Activated CD4-positive, alpha-beta T cell treated with anti-CD3 and anti-CD28 coated beads for 48 hours (primary cell): Measurements from ENCODE around the gene HIVEP3.

Experiments used
- DNase-seq: peaks from one replicate; pipeline ENCODE4 v3.0.0-alpha.2; 2020

HIVEP3 gene

GRCh38 chr1:41660570-41661427 lies 257.9 kb downstream of the HIVEP3 start:
- no peak for DNase-seq

DNA sequence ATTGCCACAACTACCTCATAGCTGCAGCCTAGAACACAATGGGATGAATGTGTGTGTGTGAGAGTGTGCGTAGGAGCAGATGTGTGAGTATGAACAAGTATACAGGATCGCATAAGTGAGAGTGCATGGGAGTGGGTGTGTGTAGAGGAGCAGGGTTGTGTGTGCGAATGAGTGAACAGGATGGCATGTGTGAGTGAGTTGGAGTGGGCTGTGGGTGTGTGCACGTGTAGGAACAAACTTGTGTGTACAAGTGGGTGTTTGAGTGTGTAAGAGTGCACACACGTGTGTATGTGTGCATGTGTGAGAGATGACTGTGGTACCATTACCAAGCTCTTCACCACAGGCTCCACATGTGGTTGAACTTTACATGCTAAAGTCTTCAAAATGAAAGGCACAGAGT lies 258.8 kb downstream of the HIVEP3 start:
- DNase-seq: no peak

DNA sequence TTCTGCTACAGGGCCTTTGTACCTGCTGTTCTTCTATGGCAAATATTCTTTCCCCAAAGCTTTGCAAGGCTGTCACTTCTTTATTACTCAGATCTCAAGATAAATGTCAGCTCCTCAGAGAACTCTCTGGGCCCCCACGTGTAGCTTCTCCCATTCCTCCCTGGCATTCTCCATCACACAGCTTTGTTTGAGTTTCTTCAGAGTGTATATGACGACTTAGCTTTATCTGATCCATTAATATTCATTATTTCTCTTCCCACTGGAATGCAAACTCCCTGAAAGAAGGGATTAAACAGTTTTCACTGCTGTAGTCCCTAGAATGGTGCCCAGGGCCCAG lies 259.6 kb downstream of the HIVEP3 start:
- no peak for DNase-seq

DNA sequence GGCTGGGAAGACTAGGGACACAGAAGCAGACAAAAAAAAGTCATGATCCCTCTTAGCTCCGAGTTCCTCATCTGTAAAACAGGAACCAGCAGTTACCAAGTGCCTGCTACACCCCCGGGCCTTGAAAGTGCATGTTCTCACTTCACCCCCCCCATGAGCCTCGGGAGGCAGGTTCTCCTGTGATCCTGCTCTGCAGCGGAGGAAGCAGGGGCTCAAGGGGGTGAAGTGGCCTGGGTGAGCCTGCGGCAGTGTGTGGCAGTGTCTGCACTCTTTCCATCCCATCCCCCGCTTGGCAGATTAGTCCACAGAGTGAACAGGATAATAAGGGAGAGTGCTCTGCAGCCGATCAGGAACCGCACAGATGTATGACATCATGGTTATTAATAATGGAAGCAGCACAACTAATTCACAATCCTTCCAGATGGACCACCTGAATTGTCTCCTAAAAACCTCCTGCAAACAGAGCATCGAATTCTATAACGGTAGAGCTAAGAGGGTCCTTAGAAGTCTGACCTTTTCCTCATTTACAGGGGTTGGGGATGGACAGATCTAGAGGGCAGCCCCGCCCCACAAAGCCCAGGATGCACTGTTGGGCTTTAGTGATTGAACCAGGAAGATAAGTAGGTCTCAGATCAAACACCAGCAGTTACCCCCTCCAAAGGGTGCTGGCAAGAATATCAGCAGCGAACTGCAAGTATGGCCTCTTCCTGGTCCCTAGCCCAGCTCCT lies 260.1 kb downstream of the HIVEP3 start:
- no peak for DNase-seq

- DNase-seq: no peak
Measured at GRCh38 chr1:41657679-41658295, 260.9 kb downstream of the HIVEP3 start.

DNA sequence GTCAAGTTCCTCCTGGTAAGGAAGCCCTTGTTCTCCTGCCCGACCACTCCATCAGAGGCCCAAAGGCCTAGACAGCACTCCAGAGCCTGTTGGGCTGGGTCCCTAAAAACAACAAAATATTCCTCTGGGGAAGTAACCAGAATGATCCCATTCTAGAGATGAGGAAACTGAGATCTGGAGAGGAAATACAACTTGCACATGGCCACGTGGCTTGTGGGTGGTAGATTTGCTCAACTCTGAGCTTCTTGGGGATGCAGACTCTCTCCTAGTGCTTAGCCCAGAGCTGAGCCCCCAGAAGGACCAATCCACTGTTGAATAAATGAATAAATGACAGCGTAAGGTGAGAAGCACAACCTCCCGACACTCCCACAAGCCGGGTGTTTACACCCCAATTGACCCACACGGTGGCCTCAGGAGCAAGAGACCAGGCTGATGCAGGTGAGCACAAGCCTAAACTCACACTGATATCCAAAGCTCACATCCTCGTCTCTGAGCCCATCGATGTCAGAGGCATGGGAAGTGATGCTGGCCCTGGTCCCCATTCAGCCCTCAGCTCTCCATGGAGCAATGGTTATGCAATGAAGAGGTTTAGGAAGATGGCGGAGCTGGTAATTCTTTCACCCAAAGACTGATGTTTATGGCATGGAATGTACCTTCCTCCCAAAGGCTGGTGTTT lies 261.8 kb downstream of the HIVEP3 start:
- no peak for DNase-seq

GRCh38 chr1:41656068-41656467 lies 262.7 kb downstream of the HIVEP3 start:
- DNase-seq: no peak

DNA sequence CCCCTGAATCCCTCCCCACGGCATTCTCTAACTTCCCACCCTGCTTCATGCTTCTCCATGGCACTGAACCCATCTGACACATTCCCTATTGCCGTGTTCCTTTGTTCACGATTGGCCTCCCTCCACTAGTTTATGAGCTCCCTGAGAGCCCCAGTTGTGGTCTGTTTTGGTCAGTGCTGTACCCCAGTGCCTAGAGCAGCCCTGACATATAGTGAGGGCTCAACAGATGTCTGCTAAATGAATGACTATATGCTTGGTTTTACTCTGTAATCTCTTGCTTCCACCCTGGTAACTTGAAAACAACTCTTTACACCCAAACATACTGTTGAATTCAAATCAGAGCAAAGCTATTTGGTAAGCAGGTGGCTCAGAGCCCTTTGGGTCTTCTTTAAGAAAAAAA lies 263.1 kb downstream of the HIVEP3 start:
- no peak for DNase-seq

DNA sequence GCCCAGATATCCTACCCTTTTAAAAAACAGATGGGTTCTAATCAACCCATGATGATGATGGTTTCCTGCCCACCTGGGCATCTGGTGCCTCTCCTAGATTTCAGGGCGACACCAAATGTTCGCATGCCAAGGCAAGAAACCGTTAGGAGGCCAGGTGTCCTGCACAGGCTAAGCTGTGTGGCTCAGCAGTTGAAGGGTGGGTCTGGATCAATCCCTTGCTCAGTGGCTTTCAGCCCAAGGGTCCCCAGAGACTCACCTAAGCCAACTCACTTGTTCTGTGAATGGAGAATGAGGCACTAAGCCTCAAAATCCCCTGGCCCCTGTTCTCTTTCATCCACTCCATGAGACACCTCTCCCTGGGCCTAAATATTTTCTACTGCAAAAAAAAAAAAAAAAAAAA lies 265.1 kb downstream of the HIVEP3 start:
- DNase-seq: no peak

- no peak for DNase-seq
Measured at GRCh38 chr1:41652384-41653265, 266.1 kb downstream of the HIVEP3 start.

DNA sequence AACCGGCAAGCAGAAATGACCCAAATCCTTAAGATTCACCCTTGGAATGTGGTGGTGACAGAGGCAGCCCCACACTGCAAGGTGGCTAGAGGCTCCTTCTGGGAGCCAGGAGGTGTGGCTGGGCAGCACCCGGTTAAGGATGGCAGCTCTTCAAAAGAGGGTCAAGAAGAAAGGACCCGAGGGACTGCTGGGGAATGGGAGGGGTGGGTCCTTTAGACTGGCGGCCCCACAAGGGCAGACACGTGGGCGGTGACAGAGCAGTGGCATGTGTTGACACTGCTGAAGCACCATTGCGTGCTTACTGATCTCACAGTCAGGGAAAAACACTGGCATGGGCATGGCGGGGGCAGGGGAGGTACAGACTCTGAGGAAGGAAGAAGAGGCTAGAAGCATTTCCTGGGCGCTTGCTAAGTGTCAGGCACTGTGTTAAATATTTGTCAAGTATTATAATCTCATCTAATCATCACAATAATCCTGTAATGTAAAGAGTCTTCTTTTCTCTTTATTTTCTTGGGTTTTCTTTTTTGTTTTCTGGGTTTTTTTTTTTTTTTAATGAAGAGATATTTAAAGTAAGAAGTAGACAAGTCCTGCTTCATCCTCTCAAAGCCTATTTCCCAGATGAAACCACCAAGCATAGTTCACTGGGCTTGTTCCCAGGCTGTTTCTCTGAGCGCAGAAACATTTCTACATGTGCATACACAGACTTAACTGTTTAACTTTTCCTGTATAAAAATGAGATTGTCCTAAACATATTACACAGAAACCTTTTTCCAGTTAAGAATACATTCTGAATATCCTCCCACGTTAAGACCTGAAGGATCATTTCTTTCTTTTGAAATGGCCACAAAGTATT lies 268.5 kb downstream of the HIVEP3 start:
- peak; percentile 59 for DNase-seq

- DNase-seq: no peak
Measured at GRCh38 chr1:41649396-41650027, 269.2 kb downstream of the HIVEP3 start.

DNA sequence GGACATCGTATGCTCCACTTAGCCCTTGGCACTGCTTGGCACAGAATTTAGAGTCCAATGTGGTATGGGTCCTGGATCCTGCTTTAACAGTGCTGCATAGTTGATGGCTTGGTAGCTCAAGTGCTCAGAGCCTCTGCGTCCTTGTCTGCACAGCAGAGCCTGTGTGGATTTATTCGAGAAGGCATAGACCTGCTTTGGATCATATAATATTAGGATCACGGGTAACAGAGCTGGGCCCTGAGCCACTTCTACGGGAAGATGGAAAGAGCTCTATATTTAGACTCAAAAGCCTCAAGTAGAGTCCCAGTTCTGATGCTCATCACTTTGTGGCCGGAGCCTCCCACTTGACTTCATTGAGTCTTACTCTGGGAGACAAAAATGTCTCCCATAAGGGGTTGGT lies 269.9 kb downstream of the HIVEP3 start:
- DNase-seq: no peak

GRCh38 chr1:41648230-41648629 lies 270.5 kb downstream of the HIVEP3 start:
- DNase-seq: no peak

DNA sequence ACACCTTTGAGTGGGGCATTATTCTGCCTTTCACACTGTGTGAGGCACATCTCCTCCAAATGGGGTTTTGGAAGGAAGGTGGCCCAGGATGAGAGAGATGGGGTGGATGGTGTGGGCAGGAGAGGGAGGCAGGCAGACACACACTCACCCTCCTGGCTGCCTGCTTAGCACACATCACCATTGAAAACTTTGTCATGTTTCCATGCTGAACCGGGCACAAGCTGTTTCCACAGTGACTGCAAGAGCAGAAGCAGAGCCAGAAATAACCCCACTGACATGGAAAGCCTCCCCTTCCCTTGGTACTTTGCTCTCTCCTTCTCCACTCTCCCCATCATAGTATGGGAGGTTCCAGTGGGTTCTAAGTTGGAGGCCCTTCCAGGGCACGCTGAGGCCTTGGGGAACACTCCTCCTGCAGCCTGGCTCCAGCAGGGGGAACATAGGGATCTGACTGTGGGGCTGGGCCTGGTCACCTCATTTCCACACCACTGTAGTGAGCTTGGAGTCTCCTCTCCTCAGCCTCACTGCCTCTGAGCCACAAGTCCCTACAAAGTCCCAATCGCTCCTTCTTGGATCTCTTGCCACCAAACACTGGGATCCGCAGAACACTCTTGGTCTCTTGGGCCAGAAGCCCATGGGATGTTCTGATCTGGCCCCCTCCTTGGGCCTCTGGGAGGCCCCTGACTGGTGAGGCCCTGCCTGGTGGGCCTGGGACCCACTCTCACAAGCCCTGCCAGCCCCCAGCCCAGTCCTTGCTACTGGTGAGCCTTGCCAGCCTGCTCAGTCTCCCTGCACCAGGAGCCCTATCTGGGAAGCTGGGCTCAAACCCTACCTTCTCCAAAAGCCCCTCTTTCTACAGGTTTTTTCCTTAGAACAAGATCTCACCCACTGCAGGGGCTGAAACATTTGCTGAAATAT lies 271.2 kb downstream of the HIVEP3 start:
- DNase-seq: no peak

DNA sequence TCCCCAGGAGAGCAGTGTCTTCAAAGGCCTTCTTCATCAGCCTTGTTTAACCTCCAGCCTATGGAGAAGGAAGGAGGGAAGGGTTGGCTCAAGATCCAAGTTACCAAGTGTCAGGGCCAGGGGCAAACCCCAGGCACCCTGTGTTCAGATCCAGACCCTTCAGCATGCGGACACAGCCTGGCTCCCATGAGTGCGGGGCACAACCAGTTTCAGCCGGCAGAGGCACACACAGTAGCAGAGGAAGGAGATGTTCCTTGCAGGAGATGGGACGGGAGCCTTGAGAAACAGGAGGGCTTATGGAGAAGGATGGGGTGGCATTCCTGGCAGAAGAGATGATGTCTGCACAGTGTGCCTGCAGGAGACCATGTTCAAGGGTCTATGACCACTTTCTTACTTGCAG lies 272.5 kb downstream of the HIVEP3 start:
- DNase-seq: no peak

DNA sequence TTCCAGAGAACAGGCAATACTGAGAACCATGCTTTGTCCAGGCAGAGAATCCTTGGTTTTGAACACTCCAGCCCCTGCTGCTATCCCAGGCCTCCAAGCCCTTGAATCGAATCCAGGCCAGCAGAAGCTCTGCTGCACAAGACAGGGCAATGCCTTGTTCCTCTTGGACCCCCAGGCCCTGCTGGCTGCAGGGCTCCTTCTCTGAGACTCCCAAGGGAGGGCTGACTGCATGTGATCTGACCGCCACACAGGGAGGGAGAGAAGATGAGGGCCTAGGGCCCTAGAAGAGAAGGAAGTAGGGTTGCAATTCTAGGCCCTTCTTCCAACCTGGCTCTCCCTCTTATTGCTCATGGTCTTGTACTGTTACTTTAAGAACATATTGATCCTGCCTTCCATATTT lies 273.7 kb downstream of the HIVEP3 start:
- DNase-seq: no peak

DNA sequence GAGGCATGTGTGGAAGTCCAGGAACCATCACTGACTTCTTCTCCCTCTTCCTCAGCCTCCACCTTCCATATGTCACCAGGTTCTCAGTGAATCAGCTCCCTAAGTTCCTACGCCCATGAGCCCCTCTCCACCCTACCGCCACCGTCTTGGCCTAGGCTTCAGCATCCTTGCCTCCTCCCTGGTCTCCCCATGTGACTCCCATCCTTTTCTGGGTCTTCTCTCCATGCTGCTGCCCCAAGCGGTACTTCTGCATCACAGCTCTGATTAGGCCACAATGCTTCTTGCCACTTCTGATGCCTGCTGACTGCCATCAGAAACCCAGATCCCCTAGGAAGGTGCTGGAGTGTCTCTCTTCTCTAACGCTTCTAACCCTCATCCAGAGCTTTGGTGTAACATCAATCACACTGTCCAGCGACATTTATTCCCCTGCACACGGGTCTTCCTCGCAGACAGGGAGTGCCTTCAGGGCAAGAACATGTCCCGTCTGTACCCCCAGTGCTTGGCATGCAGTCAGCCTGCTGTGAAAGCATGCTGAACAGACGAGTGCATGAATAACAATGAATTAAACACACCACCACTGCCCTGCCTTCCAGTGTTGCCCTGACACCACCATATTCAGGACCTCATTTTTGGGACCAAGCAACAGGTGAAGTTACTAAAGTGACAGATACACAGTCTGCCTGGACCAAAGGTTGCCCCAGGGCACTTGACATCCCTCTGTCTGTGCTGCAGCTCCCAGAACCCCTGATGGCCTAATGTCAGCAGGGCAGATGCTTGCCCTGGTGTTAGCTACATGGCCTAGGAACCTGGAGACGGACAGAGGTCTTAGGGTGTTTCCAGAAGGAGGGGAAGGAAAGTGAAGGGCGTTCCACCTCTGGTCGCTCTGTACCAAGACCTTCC lies 275.6 kb downstream of the HIVEP3 start:
- no peak for DNase-seq
